SK-N-SH (cell line): Measurements from ENCODE around the gene ATP1B1.

Experiments
- EP300 ChIP-seq, 2 experiments: IDR thresholded peaks; 2 replicates each; pipeline versions ENCODE4 v1.4.0 to v1.6.1; 2012; ENCODE audit warnings: borderline replicate concordance in 1 of 2, low read depth in 1 of 2, low read length in 1 of 2
- JUND ChIP-seq: IDR thresholded peaks from 2 replicates; pipeline ENCODE4 v1.4.0; 2012
- MXI1 ChIP-seq: IDR thresholded peaks from 2 replicates; pipeline ENCODE4 v1.6.1; 2012; ENCODE audit warnings: mild to moderate bottlenecking, low read depth, low read length, improper control_type of control experiment
- POLR2AphosphoS5 ChIP-seq: IDR thresholded peaks from 2 replicates; pipeline ENCODE4 v1.6.1; 2012; ENCODE audit warnings: low read depth, low read length
- SMC3 ChIP-seq: IDR thresholded peaks from 2 replicates; pipeline ENCODE4 v1.6.1; 2012; ENCODE audit warnings: low read depth, low read length, improper control_type of control experiment
- YY1 ChIP-seq: IDR thresholded peaks from 2 replicates; pipeline ENCODE4 v1.4.0; 2012; ENCODE audit warnings: low read depth, mild to moderate bottlenecking
- TF ChIP-seq, protein P1 (sequence below): fragments of 200-600 bp; sonication (generic); IDR thresholded peaks from 2 replicates; pipeline ENCODE4 v1.6.1; 2017; ENCODE audit warnings: antibody characterized with exemption, mild to moderate bottlenecking, moderate library complexity
- TF ChIP-seq, protein P2 (sequence below): IDR thresholded peaks from 2 replicates; pipeline ENCODE4 v1.6.1; 2012; ENCODE audit warnings: mild to moderate bottlenecking, low read depth, low read length, moderate library complexity
- TF ChIP-seq, protein P3 (sequence below): IDR thresholded peaks from 2 replicates; pipeline ENCODE4 v1.4.0; 2012; ENCODE audit warnings: low read depth

DNA sequence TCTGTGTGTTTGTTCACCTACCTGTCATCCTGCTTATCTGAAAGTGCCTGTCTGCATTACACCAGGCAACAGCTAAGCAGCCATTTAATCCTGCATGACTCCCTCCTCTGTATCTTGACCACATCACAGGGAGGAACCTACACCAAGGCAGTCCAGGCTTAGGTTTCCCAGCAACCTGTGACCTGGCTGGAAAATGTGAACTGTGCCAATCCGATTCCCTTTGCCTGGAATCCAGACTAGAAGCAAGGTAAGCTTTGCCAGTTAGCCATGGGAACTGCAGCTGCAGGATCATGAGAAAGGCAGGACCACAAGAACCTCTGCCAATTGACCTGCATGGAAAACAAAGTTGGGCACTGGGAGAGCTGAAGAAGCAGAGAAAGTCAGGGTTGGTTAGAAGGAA is 6.3 kb upstream of the ATP1B1 start:
- TF ChIP-seq, protein P1, sequence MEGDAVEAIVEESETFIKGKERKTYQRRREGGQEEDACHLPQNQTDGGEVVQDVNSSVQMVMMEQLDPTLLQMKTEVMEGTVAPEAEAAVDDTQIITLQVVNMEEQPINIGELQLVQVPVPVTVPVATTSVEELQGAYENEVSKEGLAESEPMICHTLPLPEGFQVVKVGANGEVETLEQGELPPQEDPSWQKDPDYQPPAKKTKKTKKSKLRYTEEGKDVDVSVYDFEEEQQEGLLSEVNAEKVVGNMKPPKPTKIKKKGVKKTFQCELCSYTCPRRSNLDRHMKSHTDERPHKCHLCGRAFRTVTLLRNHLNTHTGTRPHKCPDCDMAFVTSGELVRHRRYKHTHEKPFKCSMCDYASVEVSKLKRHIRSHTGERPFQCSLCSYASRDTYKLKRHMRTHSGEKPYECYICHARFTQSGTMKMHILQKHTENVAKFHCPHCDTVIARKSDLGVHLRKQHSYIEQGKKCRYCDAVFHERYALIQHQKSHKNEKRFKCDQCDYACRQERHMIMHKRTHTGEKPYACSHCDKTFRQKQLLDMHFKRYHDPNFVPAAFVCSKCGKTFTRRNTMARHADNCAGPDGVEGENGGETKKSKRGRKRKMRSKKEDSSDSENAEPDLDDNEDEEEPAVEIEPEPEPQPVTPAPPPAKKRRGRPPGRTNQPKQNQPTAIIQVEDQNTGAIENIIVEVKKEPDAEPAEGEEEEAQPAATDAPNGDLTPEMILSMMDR = no peak
- TF ChIP-seq JUND (no peak), EP300 (IDR thresholded peaks at IDR 0.05; ENCODE audit: borderline replicate concordance in 1 of 2, low read depth in 1 of 2, low read length in 1 of 2) (no peak), SMC3 (no peak), POLR2AphosphoS5 (no peak), MXI1 (no peak), YY1 (no peak)
- TF ChIP-seq, protein P2, sequence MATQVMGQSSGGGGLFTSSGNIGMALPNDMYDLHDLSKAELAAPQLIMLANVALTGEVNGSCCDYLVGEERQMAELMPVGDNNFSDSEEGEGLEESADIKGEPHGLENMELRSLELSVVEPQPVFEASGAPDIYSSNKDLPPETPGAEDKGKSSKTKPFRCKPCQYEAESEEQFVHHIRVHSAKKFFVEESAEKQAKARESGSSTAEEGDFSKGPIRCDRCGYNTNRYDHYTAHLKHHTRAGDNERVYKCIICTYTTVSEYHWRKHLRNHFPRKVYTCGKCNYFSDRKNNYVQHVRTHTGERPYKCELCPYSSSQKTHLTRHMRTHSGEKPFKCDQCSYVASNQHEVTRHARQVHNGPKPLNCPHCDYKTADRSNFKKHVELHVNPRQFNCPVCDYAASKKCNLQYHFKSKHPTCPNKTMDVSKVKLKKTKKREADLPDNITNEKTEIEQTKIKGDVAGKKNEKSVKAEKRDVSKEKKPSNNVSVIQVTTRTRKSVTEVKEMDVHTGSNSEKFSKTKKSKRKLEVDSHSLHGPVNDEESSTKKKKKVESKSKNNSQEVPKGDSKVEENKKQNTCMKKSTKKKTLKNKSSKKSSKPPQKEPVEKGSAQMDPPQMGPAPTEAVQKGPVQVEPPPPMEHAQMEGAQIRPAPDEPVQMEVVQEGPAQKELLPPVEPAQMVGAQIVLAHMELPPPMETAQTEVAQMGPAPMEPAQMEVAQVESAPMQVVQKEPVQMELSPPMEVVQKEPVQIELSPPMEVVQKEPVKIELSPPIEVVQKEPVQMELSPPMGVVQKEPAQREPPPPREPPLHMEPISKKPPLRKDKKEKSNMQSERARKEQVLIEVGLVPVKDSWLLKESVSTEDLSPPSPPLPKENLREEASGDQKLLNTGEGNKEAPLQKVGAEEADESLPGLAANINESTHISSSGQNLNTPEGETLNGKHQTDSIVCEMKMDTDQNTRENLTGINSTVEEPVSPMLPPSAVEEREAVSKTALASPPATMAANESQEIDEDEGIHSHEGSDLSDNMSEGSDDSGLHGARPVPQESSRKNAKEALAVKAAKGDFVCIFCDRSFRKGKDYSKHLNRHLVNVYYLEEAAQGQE = no peak
- TF ChIP-seq, protein P3, sequence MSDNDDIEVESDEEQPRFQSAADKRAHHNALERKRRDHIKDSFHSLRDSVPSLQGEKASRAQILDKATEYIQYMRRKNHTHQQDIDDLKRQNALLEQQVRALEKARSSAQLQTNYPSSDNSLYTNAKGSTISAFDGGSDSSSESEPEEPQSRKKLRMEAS = no peak
